Retinal pigment epithelial cell (primary cell): ENCODE measurements around the gene VASH2.
"Not testable (repeated sequence)": the region's sequence is repeated elsewhere in the genome, so short reads cannot be mapped to it uniquely, and the experiment has no call there.

Experiments used
- DNase-seq: peaks from one replicate; pipeline ENCODE4 v3.0.0-alpha.2; 2010; ENCODE audit warnings: low read depth
- H3K4me3 ChIP-seq: 2 replicates; pipeline ENCODE4 v1.5.1; 2011; ENCODE audit warnings: mild to moderate bottlenecking, low read length, control low read depth, moderate library complexity
- CTCF ChIP-seq: conservative IDR thresholded peaks from 2 replicates; pipeline ENCODE4 v1.5.1; 2011; ENCODE audit warnings: low read depth, low read length, control low read depth, inconsistent platforms

Gene VASH2

GRCh38 chr1:212959266-212960220 lies 9.2 kb downstream of the VASH2 start:
- no peak for TF ChIP-seq CTCF
- DNase-seq: no peak
- H3K4me3 ChIP-seq: no peak overlapping the region

GRCh38 chr1:212960932-212961331 lies 10.6 kb downstream of the VASH2 start:
- TF ChIP-seq CTCF: no peak
- no peak for DNase-seq

GRCh38 chr1:212962509-212962908 lies 12.2 kb downstream of the VASH2 start:
- no peak for DNase-seq
- TF ChIP-seq CTCF: no peak
- H3K4me3 ChIP-seq: no peak overlapping the region

More at GRCh38 chr1:212960932-212961331, 10.6 kb downstream of the VASH2 start:
- no peak overlapping the region for H3K4me3 ChIP-seq

GRCh38 chr1:212964102-212964501 lies 13.8 kb downstream of the VASH2 start:
- no peak for TF ChIP-seq CTCF

GRCh38 chr1:212964993-212965392 lies 14.7 kb downstream of the VASH2 start:
- not testable (repeated sequence) for DNase-seq

More at GRCh38 chr1:212964102-212964501, 13.8 kb downstream of the VASH2 start:
- H3K4me3 ChIP-seq: no peak overlapping the region
- no peak for DNase-seq

GRCh38 chr1:212966616-212967015 lies 16.3 kb downstream of the VASH2 start:
- DNase-seq: no peak
- no peak for TF ChIP-seq CTCF
- no peak overlapping the region for H3K4me3 ChIP-seq

More at GRCh38 chr1:212964993-212965392, 14.7 kb downstream of the VASH2 start:
- not testable (repeated sequence) for H3K4me3 ChIP-seq

GRCh38 chr1:212967801-212968200 lies 17.5 kb downstream of the VASH2 start:
- peak; percentile 74 for TF ChIP-seq CTCF
- DNase-seq: no peak
- H3K4me3 ChIP-seq: no peak overlapping the region
